GM12891 (cell line): ENCODE measurements around the gene RFX3. TPM values are rescaled to one million over a fixed set of nuclear protein-coding genes. Genes with fewer than 3 reads are reported as not detected.
A peak's percentile ranks its signal among the peaks of the same experiment; 100 is the strongest.

Source experiments
- DNase-seq: peaks from one replicate; pipeline ENCODE4 v3.0.0; 2011; ENCODE audit warnings: low spot score; ENCODE audit not compliant: insufficient read length
- FAIRE-seq: peaks from 2 replicates; lab custom pipeline; 2011; peaks lifted over from hg19 to GRCh38; lab: Jason Lieb, UNC
- PAX5 ChIP-seq: IDR thresholded peaks from 2 replicates; pipeline ENCODE4 v1.6.1; 2011; ENCODE audit warnings: low read length, moderate library complexity, mild to moderate bottlenecking; ENCODE audit not compliant: insufficient read depth, severe bottlenecking
- POLR2A ChIP-seq: IDR thresholded peaks from 2 replicates; pipeline ENCODE4 v1.6.1; 2011; ENCODE audit warnings: low read depth, low read length, control low read depth
- POLR2AphosphoS5 ChIP-seq: IDR thresholded peaks from 2 replicates; pipeline ENCODE4 v1.6.1; 2011; ENCODE audit warnings: low read depth, low read length, control low read depth
- POU2F2 ChIP-seq: IDR thresholded peaks from 2 replicates; pipeline ENCODE4 v1.6.1; 2011; ENCODE audit warnings: low read depth, mild to moderate bottlenecking, control low read depth, low read length, moderate library complexity
- SPI1 ChIP-seq: IDR thresholded peaks from 2 replicates; pipeline ENCODE4 v1.6.1; 2011; ENCODE audit warnings: low read depth, low read length, control low read depth
- TAF1 ChIP-seq: IDR thresholded peaks from 2 replicates; pipeline ENCODE4 v1.6.1; 2011; ENCODE audit warnings: low read depth, low read length, control low read depth
- polyA plus RNA-seq: library from polyadenylated mRNA; unstranded; fragments of >200 nt; gene quantifications from one replicate; pipeline ENCODE4 v1.2.1, GENCODE V29; 2012; ENCODE audit warnings: low read depth, missing spikeins, inconsistent platforms; ENCODE audit not compliant: missing spikeins

The RFX3 gene
- 2.8 TPM for polyA plus RNA-seq

- FAIRE-seq: peak; percentile 91
- TF ChIP-seq POLR2A (no peak), POU2F2 (no peak)
- DNase-seq: peak; percentile 55
Observed at GRCh38 chr9:3525836-3526164, at the start of gene RFX3. RFX3 (minus strand) TSS chr9:3526001; CDS start chr9:3395588, 130,413 bp downstream.

GRCh38 chr9:3571500-3571899, 45.7 kb upstream of the RFX3 start:
- TF ChIP-seq SPI1 (no peak), TAF1 (no peak), POU2F2 (no peak), POLR2AphosphoS5 (no peak), PAX5 (no peak), POLR2A (no peak)
- DNase-seq (no peak), FAIRE-seq (no peak)

GRCh38 chr9:3569529-3569928, 43.7 kb upstream of the RFX3 start:
- TF ChIP-seq POU2F2 (no peak), POLR2A (no peak), PAX5 (no peak), TAF1 (no peak)

GRCh38 chr9:3567988-3568387, 42.2 kb upstream of the RFX3 start:
- TF ChIP-seq POLR2AphosphoS5 (no peak), PAX5 (no peak), TAF1 (no peak), SPI1 (no peak), POLR2A (no peak), POU2F2 (no peak)
- FAIRE-seq (no peak), DNase-seq (no peak)

More at GRCh38 chr9:3569529-3569928, 43.7 kb upstream of the RFX3 start:
- FAIRE-seq: no peak
- no peak for DNase-seq

- FAIRE-seq (no peak), DNase-seq (no peak)
- TF ChIP-seq POU2F2 (no peak), PAX5 (no peak), POLR2A (no peak), SPI1 (no peak), TAF1 (no peak), POLR2AphosphoS5 (no peak)
Observed at GRCh38 chr9:3553076-3553765, 27.4 kb upstream of the RFX3 start.

- DNase-seq (no peak), FAIRE-seq (no peak)
- TF ChIP-seq SPI1 (no peak), POLR2AphosphoS5 (no peak), POLR2A (no peak), PAX5 (no peak), TAF1 (no peak), POU2F2 (no peak)
Observed at GRCh38 chr9:3549225-3549624, 23.4 kb upstream of the RFX3 start.

- FAIRE-seq: no peak
- TF ChIP-seq TAF1: no peak
- no peak for TF ChIP-seq PAX5
- TF ChIP-seq POU2F2: no peak
- no peak for TF ChIP-seq POLR2A
- no peak for TF ChIP-seq POLR2AphosphoS5
Observed at GRCh38 chr9:3548648-3549047, 22.8 kb upstream of the RFX3 start.

GRCh38 chr9:3541206-3541605, 15.4 kb upstream of the RFX3 start:
- TF ChIP-seq PAX5: no peak
- DNase-seq (no peak), FAIRE-seq (no peak)

More at GRCh38 chr9:3548648-3549047, 22.8 kb upstream of the RFX3 start:
- DNase-seq: no peak

GRCh38 chr9:3534614-3535404, 9.0 kb upstream of the RFX3 start:
- no peak for DNase-seq
- TF ChIP-seq PAX5 (no peak), POLR2AphosphoS5 (no peak), SPI1 (no peak), TAF1 (no peak), POLR2A (no peak), POU2F2 (no peak)
- no peak for FAIRE-seq

GRCh38 chr9:3532158-3532557, 6.4 kb upstream of the RFX3 start:
- no peak for DNase-seq
- no peak for FAIRE-seq
- TF ChIP-seq POLR2AphosphoS5 (no peak), PAX5 (no peak)

GRCh38 chr9:3528451-3528850, 2.6 kb upstream of the RFX3 start:
- TF ChIP-seq TAF1 (peak; percentile 67), POLR2A (peak; percentile 76), PAX5 (no peak), POU2F2 (peak; percentile 46; the same call in 1 of the 2 replicates), SPI1 (no peak), POLR2AphosphoS5 (0 out of 2 replicates have a peak, but pooled peaks have one; percentile 63)
- FAIRE-seq (peak; percentile 62), DNase-seq (no peak)
